ENCODE results near the gene SAMD4A. TPM values are rescaled to one million over a fixed set of nuclear protein-coding genes. Genes with fewer than 3 reads are reported as not detected.

Gene SAMD4A
- total and polyA plus RNA-seq, 10 donors = 2.3 to 31.0 (median 21.2) TPM

DNA sequence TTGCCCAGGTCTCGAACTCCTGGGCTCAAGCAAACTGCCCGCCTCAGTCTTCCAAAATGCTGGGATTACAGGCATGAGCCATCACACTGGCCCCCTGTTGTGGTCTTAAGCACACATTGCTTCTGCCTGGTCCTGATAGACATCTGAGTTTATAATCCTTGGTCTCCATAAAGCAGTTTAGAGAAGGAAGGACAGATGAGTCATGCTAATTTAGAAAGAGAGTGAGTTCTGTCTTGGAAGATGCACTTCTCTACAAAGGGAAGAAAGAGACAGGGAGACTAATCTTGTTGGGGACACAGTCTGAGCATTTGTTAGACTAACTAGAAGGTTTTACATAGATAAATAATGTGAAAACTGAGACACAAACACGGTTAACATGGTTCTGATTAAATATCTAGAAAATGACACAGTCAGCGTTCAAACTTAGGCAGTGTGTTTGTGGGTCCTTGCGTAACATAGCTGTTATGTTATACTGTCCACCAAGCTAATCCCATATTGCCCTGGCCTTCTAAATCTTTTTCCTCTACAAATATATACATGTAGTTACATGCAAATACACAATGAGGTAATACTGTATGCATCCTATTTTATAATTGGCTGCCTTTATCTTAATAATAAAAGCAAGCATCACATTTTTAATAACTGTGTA is 31.0 kb downstream of the SAMD4A start:
- DNase-seq = no peak
- H3K36me3 ChIP-seq = no peaks in the 10 kb centered on the region
- intact Hi-C loops (cut with DNase I; ENCODE audit: low total_unique reads) = no loop called here
- no peaks in the 10 kb centered on the region for H3K27me3 ChIP-seq (replicated peaks in 1 of 7)
- peaks cover 0 to 21% (median 7%) of the 10 kb centered on the region in 6 donors for H3K4me1 ChIP-seq
- no peak overlapping the region for H3K27ac ChIP-seq
- H3K4me3 ChIP-seq = no peak overlapping the region
- H3K9me3 ChIP-seq = no peaks in the 10 kb centered on the region
- TF ChIP-seq POLR2AphosphoS5 (IDR thresholded peaks at IDR 0.05) (no peak), POLR2A (IDR thresholded peaks at IDR 0.05) (no peak), CTCF (IDR thresholded peaks at IDR 0.05 in 8 of 11, conservative IDR thresholded peaks at IDR 0.05 in 3 of 11) (no peak)
- 82 to 95% (median 89%) methylated on average over 5 of the region's 5 CpGs for WGBS, 5 donors

DNA sequence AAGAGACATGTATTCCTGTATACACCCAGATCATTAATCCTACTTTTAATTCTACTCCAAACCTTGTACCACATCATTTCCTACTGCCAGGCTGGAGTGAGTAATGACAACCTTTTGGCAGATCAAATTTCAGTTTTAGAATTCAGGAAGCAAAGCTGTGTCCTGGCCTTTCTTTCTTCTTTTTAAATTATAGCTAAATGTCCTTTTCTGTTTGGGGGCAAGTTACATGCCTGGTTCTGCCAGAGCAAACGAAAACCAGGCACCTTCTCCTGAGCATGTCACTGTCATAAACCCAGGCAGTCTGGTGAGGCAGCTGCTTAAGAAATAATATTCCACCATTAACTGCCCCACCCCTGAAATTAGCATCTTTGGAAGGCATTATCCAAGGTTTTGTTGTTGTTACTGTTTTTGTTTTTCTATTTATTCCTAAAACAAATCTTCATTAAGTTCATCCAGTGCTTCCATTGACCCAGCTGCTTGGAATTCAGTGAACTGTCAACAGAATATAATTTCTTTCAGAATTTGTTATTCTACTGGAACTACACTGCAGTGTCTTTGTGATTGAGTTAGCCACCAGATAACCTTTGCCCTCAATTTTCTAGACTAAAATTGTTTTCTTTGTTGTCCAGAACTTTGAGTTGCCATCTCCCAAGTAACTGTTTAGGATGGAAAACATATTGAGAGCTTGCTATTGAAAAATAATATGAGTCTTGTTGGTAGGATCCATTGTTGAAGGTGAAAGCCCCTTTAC is 33.2 kb downstream of the SAMD4A start:
- peak overlapping the region in 5 of 8 donors; percentile 10 to 41 (median 37) for H3K27ac ChIP-seq
- WGBS, 5 donors = 10 to 33% (median 17%) methylated on average over 1 of the region's 1 CpG
- no peak for DNase-seq
- no peaks in the 10 kb centered on the region for H3K27me3 ChIP-seq (replicated peaks in 1 of 7)
- H3K4me3 ChIP-seq = no peak overlapping the region
- peaks cover 0 to 8% (median 2%) of the 10 kb centered on the region in 6 donors for H3K4me1 ChIP-seq
- no peaks in the 10 kb centered on the region for H3K9me3 ChIP-seq
- intact Hi-C loops (cut with DNase I; ENCODE audit: low total_unique reads) = no loop called here
- H3K36me3 ChIP-seq = no peaks in the 10 kb centered on the region
- no peak for TF ChIP-seq POLR2AphosphoS5 (IDR thresholded peaks at IDR 0.05)
- TF ChIP-seq CTCF (IDR thresholded peaks at IDR 0.05 in 8 of 11, conservative IDR thresholded peaks at IDR 0.05 in 3 of 11) = no peak
- no peak for TF ChIP-seq POLR2A (IDR thresholded peaks at IDR 0.05)

DNA sequence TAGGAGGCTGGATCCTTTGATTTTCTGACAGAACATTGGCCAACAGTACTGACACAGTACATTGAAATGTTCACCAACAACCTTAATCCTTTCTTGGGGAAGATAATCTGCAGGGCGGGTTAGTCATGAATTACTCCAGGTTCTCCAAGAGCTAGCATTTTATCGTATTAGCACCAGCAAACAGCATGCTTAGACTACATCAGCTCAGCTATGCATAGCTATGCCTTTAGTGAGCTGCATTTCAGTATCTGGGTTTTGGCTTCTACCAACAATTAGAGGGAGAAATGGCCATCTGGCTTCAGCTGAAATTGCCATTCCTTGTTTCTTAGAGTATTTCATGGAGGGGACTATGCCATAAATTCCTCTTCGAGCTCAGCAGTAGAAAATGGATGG is 33.8 kb downstream of the SAMD4A start:
- H3K27me3 ChIP-seq (replicated peaks in 1 of 7) = no peaks in the 10 kb centered on the region
- intact Hi-C loops (cut with DNase I; ENCODE audit: low total_unique reads) = no loop called here
- H3K27ac ChIP-seq = peak overlapping the region in 2 of 8 donors; percentile 37 to 39
- no peak for TF ChIP-seq POLR2AphosphoS5 (IDR thresholded peaks at IDR 0.05)
- TF ChIP-seq CTCF (IDR thresholded peaks at IDR 0.05 in 8 of 11, conservative IDR thresholded peaks at IDR 0.05 in 3 of 11) = no peak
- TF ChIP-seq POLR2A (IDR thresholded peaks at IDR 0.05) = no peak
- no peak for DNase-seq
- H3K9me3 ChIP-seq = no peaks in the 10 kb centered on the region
- H3K4me1 ChIP-seq = peaks cover 0 to 8% (median 4%) of the 10 kb centered on the region in 6 donors
- H3K36me3 ChIP-seq = no peaks in the 10 kb centered on the region
- 87 to 98% (median 95%) methylated on average over 3 of the region's 3 CpGs for WGBS, 5 donors
- H3K4me3 ChIP-seq = no peak overlapping the region

DNA sequence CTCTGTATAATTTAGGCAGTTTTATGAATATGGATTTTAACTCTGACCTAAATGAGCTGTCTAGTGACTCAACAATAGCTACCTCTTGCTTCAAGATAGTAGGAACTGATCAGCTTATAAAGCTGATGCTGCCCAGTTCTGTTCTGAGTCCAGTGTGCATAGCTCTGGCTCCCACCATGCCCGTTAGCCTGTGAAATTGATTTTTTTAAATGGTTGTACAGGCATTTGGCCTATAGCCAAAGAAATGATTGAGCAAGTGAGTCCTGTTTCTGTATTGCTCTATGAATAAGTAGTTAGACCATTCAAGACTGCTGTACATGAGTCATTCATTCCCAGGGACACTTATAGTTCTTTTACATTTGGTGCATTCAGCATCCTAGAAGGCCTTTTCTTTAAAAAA is 36.4 kb downstream of the SAMD4A start:
- Histone ChIP-seq H3K27ac (no peak overlapping the region), H3K9me3 (no peaks in the 10 kb centered on the region), H3K4me3 (no peak overlapping the region), H3K36me3 (no peaks in the 10 kb centered on the region), H3K4me1 (peaks cover 0 to 17% (median 10%) of the 10 kb centered on the region in 6 donors), H3K27me3 (replicated peaks in 1 of 7) (no peaks in the 10 kb centered on the region)
- 63 to 91% (median 80%) methylated on average over 1 of the region's 1 CpG for WGBS, 5 donors
- TF ChIP-seq POLR2A (IDR thresholded peaks at IDR 0.05) = no peak
- TF ChIP-seq CTCF (IDR thresholded peaks at IDR 0.05 in 8 of 11, conservative IDR thresholded peaks at IDR 0.05 in 3 of 11) = no peak
- TF ChIP-seq POLR2AphosphoS5 (IDR thresholded peaks at IDR 0.05) = no peak
- intact Hi-C loops (cut with DNase I; ENCODE audit: low total_unique reads) = no loop called here
- no peak for DNase-seq
